Stimulated activated naive CD8-positive, alpha-beta T cell treated with anti-CD3 and anti-CD28 coated beads, Interleukin-15, Interleukin-2, amounts not matched to agents 100 ng/mL and 50 ng/mL, for 24 hours (primary cell): ENCODE measurements around the gene SLC31A1.

Source experiments
- H3K27ac Mint-ChIP-seq: one replicate; pipeline ENCODE4 v1.8.0; 2021; ENCODE audit warnings: mild to moderate bottlenecking, mixed read lengths
- H3K27me3 Mint-ChIP-seq: one replicate; pipeline ENCODE4 v1.8.0; 2021; ENCODE audit warnings: mixed read lengths
- H3K36me3 Mint-ChIP-seq: one replicate; pipeline ENCODE4 v1.8.0; 2021; ENCODE audit warnings: low read depth, mixed read lengths
- H3K4me1 Mint-ChIP-seq: one replicate; pipeline ENCODE4 v1.8.0; 2021; ENCODE audit warnings: low read depth, mixed read lengths
- H3K4me3 Mint-ChIP-seq: one replicate; pipeline ENCODE4 v1.8.0; 2021; ENCODE audit warnings: mild to moderate bottlenecking, mixed read lengths
- H3K9me3 Mint-ChIP-seq: one replicate; pipeline ENCODE4 v1.8.0; 2021; ENCODE audit warnings: mixed read lengths

SLC31A1 gene

GRCh38 chr9:113298924-113299770, 77.8 kb downstream of the SLC31A1 start:
- Mint-ChIP-seq H3K27me3 (no peaks in the 10 kb centered on the region), H3K9me3 (no peaks in the 10 kb centered on the region), H3K4me3 (no peak overlapping the region), H3K27ac (no peak overlapping the region), H3K36me3 (no peaks in the 10 kb centered on the region), H3K4me1 (peaks cover 3% of the 10 kb centered on the region)

DNA sequence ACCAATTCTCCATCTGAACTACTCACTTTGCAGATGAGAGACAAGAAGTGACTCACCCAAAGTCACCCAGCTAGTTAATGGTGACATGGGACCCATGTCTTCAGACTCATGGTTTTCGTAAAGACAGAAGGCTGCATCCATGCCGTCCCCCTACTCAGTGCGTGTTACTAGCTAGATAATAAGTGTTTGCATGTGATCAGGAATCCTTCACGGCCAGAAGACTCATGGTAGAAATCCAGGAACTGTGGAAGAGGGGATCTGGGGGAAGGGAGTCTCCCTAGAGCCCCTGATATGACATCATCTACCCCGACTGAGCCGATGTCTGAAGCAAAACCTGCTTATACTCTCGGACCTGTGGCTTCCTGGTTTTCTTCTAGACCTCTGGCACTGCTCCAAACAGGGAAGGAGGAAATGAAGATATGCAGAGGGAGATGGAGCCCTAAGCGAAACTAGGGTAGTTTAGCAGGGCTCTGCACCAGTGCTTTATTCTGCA, 78.5 kb downstream of the SLC31A1 start:
- H3K9me3 Mint-ChIP-seq, result no peaks in the 10 kb centered on the region
- no peak overlapping the region for H3K27ac Mint-ChIP-seq
- H3K27me3 Mint-ChIP-seq, result no peaks in the 10 kb centered on the region
- no peaks in the 10 kb centered on the region for H3K36me3 Mint-ChIP-seq
- peaks cover 3% of the 10 kb centered on the region for H3K4me1 Mint-ChIP-seq
- no peak overlapping the region for H3K4me3 Mint-ChIP-seq

DNA sequence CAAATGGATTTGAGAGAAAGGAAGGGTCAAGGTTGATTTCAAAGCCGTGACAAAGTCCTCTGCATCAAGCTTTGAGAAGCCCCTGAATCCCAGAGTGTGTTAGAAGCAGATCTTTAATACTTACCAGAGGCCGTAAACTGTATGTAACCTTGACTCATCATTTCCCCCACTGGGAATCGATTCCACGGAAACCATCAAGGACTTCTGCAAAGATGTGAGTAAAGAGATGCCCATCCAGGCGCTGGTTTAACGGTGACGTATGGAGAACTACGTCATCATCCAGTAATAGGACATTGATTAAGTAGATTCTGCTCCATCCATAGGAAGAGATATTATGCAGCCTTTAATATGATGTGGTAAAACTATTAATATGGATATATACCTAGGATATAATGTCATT, 80.2 kb downstream of the SLC31A1 start:
- Mint-ChIP-seq H3K27me3 (no peaks in the 10 kb centered on the region), H3K27ac (no peak overlapping the region), H3K4me1 (peaks cover 3% of the 10 kb centered on the region), H3K36me3 (no peaks in the 10 kb centered on the region), H3K9me3 (no peaks in the 10 kb centered on the region), H3K4me3 (no peak overlapping the region)

DNA sequence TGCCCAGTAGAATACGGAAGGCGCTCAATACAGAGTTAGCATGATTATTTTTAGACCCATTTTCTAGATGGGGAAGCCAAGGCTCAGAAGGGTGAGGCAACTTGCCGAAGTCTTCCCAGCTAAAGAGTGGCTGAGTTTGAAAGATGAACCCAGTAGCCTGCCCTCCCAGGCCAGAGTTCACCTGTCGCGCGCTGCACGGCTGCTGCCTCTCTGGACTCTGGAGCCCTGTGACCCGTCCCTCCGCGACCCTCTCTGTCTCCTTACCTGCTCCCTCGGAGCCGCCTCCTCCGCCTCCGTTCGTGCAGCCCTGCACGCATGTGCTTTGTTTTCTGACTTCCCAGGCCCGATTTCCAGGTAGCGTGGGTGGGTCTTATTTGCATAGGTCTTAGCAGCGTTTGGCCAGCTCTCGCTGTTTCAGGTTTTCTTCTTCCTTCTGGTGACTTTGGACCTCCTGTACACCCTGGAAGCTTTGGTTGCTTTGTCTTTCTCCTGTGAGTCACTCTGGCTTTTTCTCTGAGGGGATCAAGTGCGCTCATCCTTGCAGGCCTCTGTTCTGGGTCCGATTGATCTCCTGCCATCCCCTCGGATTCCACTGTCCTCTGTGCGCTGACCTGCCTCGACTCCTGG, 81.6 kb downstream of the SLC31A1 start, which contains the start of gene RNF183:
RNF183 (minus strand) TSS at position 585 of the 627 bp plus-strand sequence. CDS start 5,192 bp downstream, outside the sequence.
- H3K4me1 Mint-ChIP-seq, result peaks cover 3% of the 10 kb centered on the region
- no peaks in the 10 kb centered on the region for H3K9me3 Mint-ChIP-seq
- no peak within 1 kb of the TSS for H3K4me3 Mint-ChIP-seq
- no peak within 1 kb of the TSS for H3K27ac Mint-ChIP-seq
- H3K27me3 Mint-ChIP-seq, result no peaks in the 10 kb centered on the region
- no peaks in the 10 kb centered on the region for H3K36me3 Mint-ChIP-seq

DNA sequence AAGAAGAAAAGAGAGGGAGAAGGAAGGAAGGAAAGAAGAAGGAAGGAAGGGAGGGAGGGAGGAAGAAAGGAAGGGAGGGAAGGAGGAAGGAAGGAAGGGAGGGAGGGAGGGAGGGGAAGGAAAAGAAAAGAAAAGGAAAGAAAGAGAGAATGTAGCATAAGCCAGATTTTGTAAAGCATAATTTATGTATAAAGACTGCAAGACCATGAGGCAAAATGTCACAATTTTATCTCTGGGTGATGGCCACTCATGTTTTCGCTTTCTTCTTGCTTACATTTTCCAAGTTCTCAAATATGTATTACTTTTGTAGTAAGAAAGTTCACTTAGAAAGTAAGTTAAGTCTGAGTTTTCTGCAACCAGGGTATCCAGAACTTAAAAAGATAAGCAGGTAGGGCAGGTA, 85.2 kb downstream of the SLC31A1 start:
- H3K36me3 Mint-ChIP-seq, result no peaks in the 10 kb centered on the region
- no peaks in the 10 kb centered on the region for H3K27me3 Mint-ChIP-seq
- no peaks in the 10 kb centered on the region for H3K4me1 Mint-ChIP-seq
- no peaks in the 10 kb centered on the region for H3K9me3 Mint-ChIP-seq
- no peak overlapping the region for H3K4me3 Mint-ChIP-seq
- H3K27ac Mint-ChIP-seq, result no peak overlapping the region

- no peaks in the 10 kb centered on the region for H3K36me3 Mint-ChIP-seq
- H3K9me3 Mint-ChIP-seq, result no peaks in the 10 kb centered on the region
- no peaks in the 10 kb centered on the region for H3K27me3 Mint-ChIP-seq
- H3K4me1 Mint-ChIP-seq, result no peaks in the 10 kb centered on the region
- no peak overlapping the region for H3K4me3 Mint-ChIP-seq
- H3K27ac Mint-ChIP-seq, result no peak overlapping the region
These were observed 86.1 kb downstream of the SLC31A1 start for GRCh38 chr9:113307396-113307975.

DNA sequence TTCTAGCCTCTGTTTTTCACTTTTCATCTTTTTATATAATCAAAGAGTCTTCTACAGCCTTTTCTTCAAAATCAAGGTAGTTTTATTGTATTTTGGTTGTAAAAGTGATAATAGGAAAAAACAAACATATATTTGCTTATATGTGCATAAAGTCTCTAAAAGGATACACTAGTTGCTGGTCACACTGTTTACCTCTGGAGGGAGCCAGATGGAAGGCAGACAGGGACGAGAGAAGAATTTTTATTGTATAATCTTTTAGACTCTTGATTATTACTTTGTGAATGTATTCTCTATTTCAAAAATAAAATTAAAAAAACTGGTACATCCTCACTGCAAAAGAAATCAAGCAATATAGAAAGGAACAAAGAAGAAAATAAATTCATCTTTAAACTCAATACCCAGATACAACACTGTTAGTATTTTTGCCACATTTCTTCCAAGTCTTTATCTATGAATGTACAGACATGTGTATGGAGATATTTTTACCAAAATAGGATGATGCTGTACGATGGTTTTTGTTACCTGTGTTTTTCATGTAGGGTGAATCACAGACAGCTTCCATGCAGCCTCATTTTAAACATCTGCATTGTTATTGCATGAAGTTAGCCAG, 88.0 kb downstream of the SLC31A1 start:
- no peak overlapping the region for H3K27ac Mint-ChIP-seq
- no peaks in the 10 kb centered on the region for H3K4me1 Mint-ChIP-seq
- H3K27me3 Mint-ChIP-seq, result no peaks in the 10 kb centered on the region
- no peak overlapping the region for H3K4me3 Mint-ChIP-seq
- no peaks in the 10 kb centered on the region for H3K9me3 Mint-ChIP-seq
- H3K36me3 Mint-ChIP-seq, result no peaks in the 10 kb centered on the region

- Mint-ChIP-seq H3K9me3 (no peaks in the 10 kb centered on the region), H3K36me3 (no peaks in the 10 kb centered on the region), H3K27ac (no peak overlapping the region), H3K27me3 (no peaks in the 10 kb centered on the region), H3K4me1 (no peaks in the 10 kb centered on the region), H3K4me3 (no peak overlapping the region)
These were observed 89.2 kb downstream of the SLC31A1 start for GRCh38 chr9:113310538-113310937.

DNA sequence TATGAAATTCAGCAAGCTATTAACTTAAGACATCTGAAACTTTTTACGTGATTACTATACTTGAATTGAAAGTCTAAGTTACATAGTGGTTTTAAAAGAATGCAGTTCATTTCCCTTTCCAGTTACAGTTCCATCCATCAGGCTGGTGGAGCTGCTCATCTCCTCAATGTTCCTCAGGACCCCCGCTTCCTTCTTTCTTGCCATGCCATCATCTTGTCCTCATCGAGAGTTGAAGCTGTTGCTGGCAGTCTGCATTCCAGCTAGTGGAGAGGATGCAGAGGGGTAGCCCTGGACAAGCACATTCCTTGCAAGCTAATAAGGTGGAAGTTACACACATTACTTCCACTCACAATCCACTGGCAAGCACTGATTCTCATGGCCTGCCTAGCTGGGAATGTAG, 90.6 kb downstream of the SLC31A1 start:
- H3K4me1 Mint-ChIP-seq, result no peaks in the 10 kb centered on the region
- no peak overlapping the region for H3K27ac Mint-ChIP-seq
- no peaks in the 10 kb centered on the region for H3K27me3 Mint-ChIP-seq
- H3K9me3 Mint-ChIP-seq, result no peaks in the 10 kb centered on the region
- H3K36me3 Mint-ChIP-seq, result no peaks in the 10 kb centered on the region
- H3K4me3 Mint-ChIP-seq, result no peak overlapping the region

DNA sequence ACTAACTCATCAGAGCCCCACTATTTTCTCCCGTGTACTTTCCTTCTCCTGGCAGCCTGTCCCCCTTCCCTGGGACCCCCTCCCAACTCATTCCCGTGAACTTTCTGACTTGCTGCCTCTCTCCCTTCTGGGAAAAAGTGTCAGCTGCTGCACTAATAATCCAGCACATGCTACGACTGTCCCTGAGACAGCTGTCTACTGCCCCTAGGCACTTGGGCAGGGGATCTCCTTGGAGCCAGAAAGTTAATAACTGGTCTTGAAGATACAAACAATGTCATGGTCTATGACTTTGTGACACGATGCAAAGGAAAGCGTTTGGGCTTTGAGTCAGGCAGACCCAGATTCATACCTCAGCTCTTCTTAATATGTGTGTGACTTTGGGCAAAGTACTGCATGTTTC, 91.9 kb downstream of the SLC31A1 start:
- Mint-ChIP-seq H3K4me3 (no peak overlapping the region), H3K36me3 (no peaks in the 10 kb centered on the region), H3K9me3 (no peaks in the 10 kb centered on the region), H3K27ac (no peak overlapping the region), H3K27me3 (no peaks in the 10 kb centered on the region), H3K4me1 (no peaks in the 10 kb centered on the region)
